ENCODE measurements around the gene PTPRJ.
"Not testable (repeated sequence)": the region's sequence is repeated elsewhere in the genome, so short reads cannot be mapped to it uniquely, and the experiment has no call there.

PTPRJ gene

GRCh38 chr11:48018528-48019216 is 38.3 kb downstream of the PTPRJ start:
- no peak for DNase-seq (ENCODE audit: low read depth)

- DNase-seq (ENCODE audit: low read depth) = no peak
Observed at GRCh38 chr11:48019217-48019584, 38.8 kb downstream of the PTPRJ start.

- no peak for DNase-seq (ENCODE audit: low read depth)
Observed at GRCh38 chr11:48019595-48019994, 39.2 kb downstream of the PTPRJ start.

GRCh38 chr11:48020092-48020755 is 39.9 kb downstream of the PTPRJ start:
- no peak for DNase-seq (ENCODE audit: low read depth)

- DNase-seq (ENCODE audit: low read depth) = not testable (repeated sequence)
Observed at GRCh38 chr11:48021201-48021820, 41.0 kb downstream of the PTPRJ start.

GRCh38 chr11:48022445-48022844 is 42.1 kb downstream of the PTPRJ start:
- DNase-seq (ENCODE audit: low read depth) = no peak

- DNase-seq (ENCODE audit: low read depth) = not testable (repeated sequence)
Observed at GRCh38 chr11:48023608-48024007, 43.2 kb downstream of the PTPRJ start.

GRCh38 chr11:48024635-48025071 is 44.3 kb downstream of the PTPRJ start:
- no peak for DNase-seq (ENCODE audit: low read depth)

- no peak for DNase-seq (ENCODE audit: low read depth)
Observed at GRCh38 chr11:48025293-48025983, 45.1 kb downstream of the PTPRJ start.

GRCh38 chr11:48025984-48026340 is 45.6 kb downstream of the PTPRJ start:
- no peak for DNase-seq (ENCODE audit: low read depth)

GRCh38 chr11:48028914-48029680 is 48.7 kb downstream of the PTPRJ start:
- no peak for DNase-seq (ENCODE audit: low read depth)

GRCh38 chr11:48029681-48030290 is 49.4 kb downstream of the PTPRJ start:
- no peak for DNase-seq (ENCODE audit: low read depth)

GRCh38 chr11:48031602-48032001 is 51.2 kb downstream of the PTPRJ start:
- DNase-seq (ENCODE audit: low read depth) = no peak

GRCh38 chr11:48032721-48033120 is 52.4 kb downstream of the PTPRJ start:
- no peak for DNase-seq (ENCODE audit: low read depth)

GRCh38 chr11:48033918-48034341 is 53.6 kb downstream of the PTPRJ start:
- DNase-seq (ENCODE audit: low read depth) = no peak

- no peak for DNase-seq (ENCODE audit: low read depth)
Observed at GRCh38 chr11:48034926-48035871, 54.8 kb downstream of the PTPRJ start.

GRCh38 chr11:48036011-48036410 is 55.7 kb downstream of the PTPRJ start:
- DNase-seq (ENCODE audit: low read depth) = no peak

- no peak for DNase-seq (ENCODE audit: low read depth)
Observed at GRCh38 chr11:48036466-48036865, 56.1 kb downstream of the PTPRJ start.

- DNase-seq (ENCODE audit: low read depth) = peak; percentile 70
Observed at GRCh38 chr11:48037709-48038468, 57.5 kb downstream of the PTPRJ start.
